H9 (cell line): ENCODE measurements around the gene BACE2. TPM values are rescaled to one million over a fixed set of nuclear protein-coding genes. Genes with fewer than 3 reads are reported as not detected.
"Not testable (repeated sequence)": the region's sequence is repeated elsewhere in the genome, so short reads cannot be mapped to it uniquely, and the experiment has no call there.

ENCODE experiments used
- DNase-seq: peaks from one replicate; pipeline ENCODE4 v3.0.0-alpha.2; 2017
- H2AFZ ChIP-seq: one replicate; pipeline ENCODE4 v1.6.1; 2013; ENCODE audit warnings: mild to moderate bottlenecking, low read length, control low read depth, moderate library complexity
- H2AK5ac ChIP-seq: 2 replicates; pipeline ENCODE4 v1.6.1; 2013; ENCODE audit warnings: low read length, control low read depth, mixed read lengths; ENCODE audit not compliant: insufficient read length
- H2BK120ac ChIP-seq: one replicate; pipeline ENCODE4 v1.6.1; 2013; ENCODE audit warnings: low read depth, mild to moderate bottlenecking, low read length, control low read depth, inconsistent platforms; ENCODE audit not compliant: poor library complexity, severe bottlenecking
- H2BK12ac ChIP-seq: 2 replicates; pipeline ENCODE4 v1.6.1; 2013; ENCODE audit warnings: low read length, control low read depth, mixed read lengths, low read depth; ENCODE audit not compliant: insufficient read length
- H2BK15ac ChIP-seq: 2 replicates; pipeline ENCODE4 v1.6.1; 2013; ENCODE audit warnings: low read depth, low read length, control low read depth
- H2BK20ac ChIP-seq: one replicate; pipeline ENCODE4 v1.6.1; 2013; ENCODE audit warnings: low read depth, mild to moderate bottlenecking, low read length, control low read depth, inconsistent platforms; ENCODE audit not compliant: poor library complexity, severe bottlenecking
- H2BK5ac ChIP-seq: 2 replicates; pipeline ENCODE4 v1.6.1; 2013; ENCODE audit warnings: low read length, control low read depth, mixed read lengths; ENCODE audit not compliant: insufficient read length
- H3K14ac ChIP-seq: 2 replicates; pipeline ENCODE4 v1.6.1; 2013; ENCODE audit warnings: low read length, control low read depth; ENCODE audit not compliant: insufficient read depth
- H3K18ac ChIP-seq: 2 replicates; pipeline ENCODE4 v1.6.1; 2013; ENCODE audit warnings: low read depth, mild to moderate bottlenecking, mixed read lengths, low read length, control low read depth; ENCODE audit not compliant: insufficient read length
- H3K23ac ChIP-seq: 2 replicates; pipeline ENCODE4 v1.6.1; 2013; ENCODE audit warnings: low read length, control low read depth, mixed read lengths, low read depth; ENCODE audit not compliant: insufficient read length
- H3K23me2 ChIP-seq: 2 replicates; pipeline ENCODE4 v1.6.1; 2013; ENCODE audit warnings: low read depth, mild to moderate bottlenecking, mixed read lengths, low read length, control low read depth; ENCODE audit not compliant: insufficient read length, poor library complexity, severe bottlenecking
- H3K27ac ChIP-seq: 2 replicates; pipeline ENCODE4 v1.5.1; 2013; ENCODE audit warnings: low read length, control low read depth, mixed read lengths, low read depth; ENCODE audit not compliant: insufficient read length
- H3K27me3 ChIP-seq: 2 replicates; pipeline ENCODE4 v1.6.1; 2013; ENCODE audit warnings: low read length, control low read depth, inconsistent platforms; ENCODE audit not compliant: insufficient read depth
- H3K4ac ChIP-seq: 2 replicates; pipeline ENCODE4 v1.6.1; 2013; ENCODE audit warnings: low read depth, mild to moderate bottlenecking, control low read depth, inconsistent platforms, low read length, moderate library complexity
- H3K4me1 ChIP-seq: 2 replicates; pipeline ENCODE4 v1.6.1; 2013; ENCODE audit warnings: low read length, control low read depth, inconsistent platforms; ENCODE audit not compliant: insufficient read depth
- H3K4me2 ChIP-seq: 2 replicates; pipeline ENCODE4 v1.6.1; 2013; ENCODE audit warnings: low read length, control low read depth, mixed read lengths; ENCODE audit not compliant: insufficient read length, insufficient read depth
- H3K56ac ChIP-seq: 2 replicates; pipeline ENCODE4 v1.6.1; 2013; ENCODE audit warnings: low read depth, mild to moderate bottlenecking, mixed read lengths, low read length, control low read depth; ENCODE audit not compliant: insufficient read length
- H3K79me1 ChIP-seq: 2 replicates; pipeline ENCODE4 v1.6.1; 2013; ENCODE audit warnings: low read depth, mild to moderate bottlenecking, moderate library complexity, low read length, control low read depth, inconsistent platforms; ENCODE audit not compliant: insufficient read depth, poor library complexity, severe bottlenecking
- H3K79me2 ChIP-seq: 2 replicates; pipeline ENCODE4 v1.6.1; 2013; ENCODE audit warnings: low read length, control low read depth, inconsistent platforms; ENCODE audit not compliant: insufficient read depth
- H3K9ac ChIP-seq: 2 replicates; pipeline ENCODE4 v1.6.1; 2013; ENCODE audit warnings: low read length, control low read depth, mixed read lengths; ENCODE audit not compliant: insufficient read length; ENCODE audit errors: extremely low read depth
- H3K9me3 ChIP-seq: one replicate; pipeline ENCODE4 v1.6.1; 2013; ENCODE audit warnings: low read depth, low read length, inconsistent platforms; ENCODE audit not compliant: control insufficient read depth
- H3T11ph ChIP-seq: one replicate; pipeline ENCODE4 v1.6.1; 2013; ENCODE audit warnings: mild to moderate bottlenecking, low read length, control low read depth, inconsistent platforms
- H4K20me1 ChIP-seq: one replicate; pipeline ENCODE4 v1.6.1; 2013; ENCODE audit not compliant: control insufficient read depth, insufficient read length, insufficient read depth
- H4K5ac ChIP-seq: 2 replicates; pipeline ENCODE4 v1.6.1; 2013; ENCODE audit warnings: low read depth, mild to moderate bottlenecking, mixed read lengths, low read length, control low read depth; ENCODE audit not compliant: insufficient read length
- H4K8ac ChIP-seq: replicated peaks from 2 replicates; pipeline ENCODE4 v1.6.1; 2013; ENCODE audit warnings: low read length, control low read depth, mixed read lengths, low read depth; ENCODE audit not compliant: insufficient read length
- H4K91ac ChIP-seq: 2 replicates; pipeline ENCODE4 v1.6.1; 2013; ENCODE audit warnings: low read depth, mild to moderate bottlenecking, moderate library complexity, mixed read lengths, low read length, control low read depth; ENCODE audit not compliant: insufficient read length
- H3K27ac Mint-ChIP-seq, 3 experiments: 2 replicates in 2 of 3; 3 replicates in 1 of 3; pipeline ENCODE4 v1.8.0; 2020 to 2021; ENCODE audit warnings: mixed read lengths in 3 of 3, mild to moderate bottlenecking in 1 of 3, moderate library complexity in 1 of 3
- H3K27me3 Mint-ChIP-seq: 2 replicates; pipeline ENCODE4 v1.8.0; 2021; ENCODE audit warnings: low read depth, mild to moderate bottlenecking, moderate library complexity, mixed read lengths
- H3K36me3 Mint-ChIP-seq, 3 experiments: 2 replicates in 2 of 3; 3 replicates in 1 of 3; pipeline ENCODE4 v1.8.0; 2020 to 2021; ENCODE audit warnings: low read depth in 3 of 3, mixed read lengths in 3 of 3; ENCODE audit not compliant: insufficient read depth in 1 of 3
- H3K4me1 Mint-ChIP-seq, 2 experiments: 2 replicates each; pipeline ENCODE4 v1.8.0; 2020; ENCODE audit warnings: mixed read lengths in 2 of 2
- H3K4me3 Mint-ChIP-seq, 2 experiments: 2 replicates in 1 of 2; 3 replicates in 1 of 2; pipeline ENCODE4 v1.8.0; 2020 to 2021; ENCODE audit warnings: mild to moderate bottlenecking in 2 of 2, mixed read lengths in 2 of 2, moderate library complexity in 1 of 2
- H3K9me3 Mint-ChIP-seq, 2 experiments: 2 replicates in 1 of 2; 3 replicates in 1 of 2; pipeline ENCODE4 v1.8.0; 2020; ENCODE audit warnings: mild to moderate bottlenecking in 2 of 2, mixed read lengths in 2 of 2, moderate library complexity in 1 of 2
- WGBS: extraction: QIAGEN DNeasy Blood & Tissue Kit; methylation state at CpG from one replicate; pipeline ENCODE4 v1.1.7; 2013; ENCODE audit warnings: missing lambda C conversion rate, low lambda C conversion rate, mixed read lengths; ENCODE audit not compliant: insufficient read length; ENCODE audit errors: extremely low coverage; 5-methylcytosine and 5-hydroxymethylcytosine counted together
- total RNA-seq: library from RNA; stranded (reverse); gene quantifications from 2 replicates; pipeline ENCODE4 v1.2.1, GENCODE V29; 2021
- TF ChIP-seq, protein P1 (sequence below): fragments of 200-600 bp; sonication (generic); conservative IDR thresholded peaks from 3 replicates; pipeline ENCODE4 v1.8.0; 2021; ENCODE audit warnings: antibody characterized with exemption, mild to moderate bottlenecking

The BACE2 gene
- total RNA-seq, 1 experiment from 2014 or later: 8.0 TPM

DNA sequence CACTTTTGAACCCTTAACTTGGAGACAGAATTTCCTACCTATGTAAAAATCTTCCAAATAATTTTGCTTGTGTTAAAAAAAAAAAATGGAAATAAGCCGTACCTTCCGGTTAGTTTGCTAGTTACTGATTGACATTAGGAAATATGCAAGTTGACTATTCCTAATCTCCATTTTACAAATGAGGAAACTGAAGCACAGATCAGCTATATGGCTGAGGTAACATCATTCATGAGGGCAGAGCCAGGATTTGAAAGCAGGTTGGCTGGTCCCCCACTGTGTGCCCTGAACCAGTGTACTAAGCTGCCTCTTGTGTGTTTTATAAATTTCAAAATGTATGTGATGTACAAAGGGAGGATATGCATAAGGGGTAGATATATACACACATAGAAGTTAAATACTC, 29.6 kb downstream of the BACE2 start:
- no CpG with 5 or more reads among the region's 2 CpGs for WGBS
- Histone ChIP-seq H3K9me3 (no peaks in the 10 kb centered on the region), H4K8ac (no peak overlapping the region), H2BK20ac (no peak overlapping the region), H2BK120ac (no peak overlapping the region), H2BK15ac (no peak overlapping the region), H3K23ac (no peak overlapping the region), H3K79me2 (no peaks in the 10 kb centered on the region), H3K4me2 (no peak overlapping the region), H2AK5ac (no peak overlapping the region), H3K56ac (no peak overlapping the region), H3K27me3 (no peaks in the 10 kb centered on the region), H2BK12ac (no peak overlapping the region), H4K91ac (no peak overlapping the region), H3K4ac (no peak overlapping the region), H3K79me1 (no peaks in the 10 kb centered on the region), H4K20me1 (no peaks in the 10 kb centered on the region), H3T11ph (no peak overlapping the region), H2BK5ac (no peak overlapping the region), H3K23me2 (no peaks in the 10 kb centered on the region), H3K18ac (no peak overlapping the region), H2AFZ (no peak overlapping the region), H3K27ac (no peak overlapping the region), H4K5ac (no peak overlapping the region), H3K4me1 (no peaks in the 10 kb centered on the region), H3K14ac (no peak overlapping the region), H3K9ac (no peak overlapping the region)
- Mint-ChIP-seq H3K4me3 (no peak overlapping the region), H3K36me3 (no peaks in the 10 kb centered on the region), H3K27ac (no peak overlapping the region), H3K27me3 (no peaks in the 10 kb centered on the region), H3K4me1 (peaks cover 0 to 7% of the 10 kb centered on the region in 2 experiments; a peak in 2 of 4 replicates), H3K9me3 (no peaks in the 10 kb centered on the region)
- TF ChIP-seq, protein P1, sequence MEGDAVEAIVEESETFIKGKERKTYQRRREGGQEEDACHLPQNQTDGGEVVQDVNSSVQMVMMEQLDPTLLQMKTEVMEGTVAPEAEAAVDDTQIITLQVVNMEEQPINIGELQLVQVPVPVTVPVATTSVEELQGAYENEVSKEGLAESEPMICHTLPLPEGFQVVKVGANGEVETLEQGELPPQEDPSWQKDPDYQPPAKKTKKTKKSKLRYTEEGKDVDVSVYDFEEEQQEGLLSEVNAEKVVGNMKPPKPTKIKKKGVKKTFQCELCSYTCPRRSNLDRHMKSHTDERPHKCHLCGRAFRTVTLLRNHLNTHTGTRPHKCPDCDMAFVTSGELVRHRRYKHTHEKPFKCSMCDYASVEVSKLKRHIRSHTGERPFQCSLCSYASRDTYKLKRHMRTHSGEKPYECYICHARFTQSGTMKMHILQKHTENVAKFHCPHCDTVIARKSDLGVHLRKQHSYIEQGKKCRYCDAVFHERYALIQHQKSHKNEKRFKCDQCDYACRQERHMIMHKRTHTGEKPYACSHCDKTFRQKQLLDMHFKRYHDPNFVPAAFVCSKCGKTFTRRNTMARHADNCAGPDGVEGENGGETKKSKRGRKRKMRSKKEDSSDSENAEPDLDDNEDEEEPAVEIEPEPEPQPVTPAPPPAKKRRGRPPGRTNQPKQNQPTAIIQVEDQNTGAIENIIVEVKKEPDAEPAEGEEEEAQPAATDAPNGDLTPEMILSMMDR: no peak
- no peak for DNase-seq

- not testable (repeated sequence) for H3K79me2 ChIP-seq, H2BK5ac ChIP-seq, H2AK5ac ChIP-seq, H2BK20ac ChIP-seq, H3K4me1 Mint-ChIP-seq, H3K56ac ChIP-seq, H3K4me3 Mint-ChIP-seq, H3K23ac ChIP-seq, H3K27me3 ChIP-seq, DNase-seq, H3K79me1 ChIP-seq, H2BK120ac ChIP-seq, H3K14ac ChIP-seq, H3K9me3 Mint-ChIP-seq, H4K20me1 ChIP-seq, H3K27ac Mint-ChIP-seq, H3K9ac ChIP-seq, H3K4me1 ChIP-seq, H3T11ph ChIP-seq, H2BK12ac ChIP-seq, H3K23me2 ChIP-seq, H3K9me3 ChIP-seq, H4K8ac ChIP-seq, H2AFZ ChIP-seq, H4K5ac ChIP-seq, H3K18ac ChIP-seq, H4K91ac ChIP-seq, H3K36me3 Mint-ChIP-seq, H3K4me2 ChIP-seq, H3K27ac ChIP-seq, H2BK15ac ChIP-seq, H3K4ac ChIP-seq, H3K27me3 Mint-ChIP-seq
- no CpG with 5 or more reads among the region's 5 CpGs for WGBS
Measured at GRCh38 chr21:41198647-41199046, 30.7 kb downstream of the BACE2 start.
